ENCODE measurements around the gene SLC5A2.

The SLC5A2 gene

DNA sequence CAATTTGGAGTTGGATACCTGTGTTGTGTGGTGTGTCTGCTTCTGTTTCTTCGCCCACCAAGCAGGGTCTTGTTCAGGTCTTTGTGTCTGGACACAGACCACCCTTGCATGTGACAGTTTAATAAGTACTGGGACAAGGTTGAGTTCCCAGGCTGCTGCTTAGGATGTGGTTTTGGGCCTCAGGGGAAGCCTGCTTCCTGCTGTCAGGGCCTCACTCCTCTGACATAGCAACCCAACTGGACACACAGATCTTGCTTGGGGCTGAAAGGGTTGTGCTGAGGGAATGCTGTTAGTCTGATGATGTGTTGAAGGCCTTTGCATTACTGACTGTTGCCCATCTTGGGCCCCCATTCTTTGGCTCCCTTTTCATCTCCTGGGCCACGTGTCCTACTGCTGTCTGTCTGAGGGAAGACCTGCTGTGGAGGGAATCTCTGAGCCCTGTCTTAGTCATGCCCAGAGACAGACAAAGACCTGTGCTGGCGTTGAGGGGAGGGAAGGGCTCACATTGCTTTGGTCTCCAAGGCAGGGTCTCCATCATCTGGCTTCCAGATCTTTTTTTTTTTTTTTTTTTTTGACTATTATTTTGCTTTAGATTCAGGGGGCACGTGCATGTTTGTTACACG is 15.7 kb upstream of the SLC5A2 start:
- H3K4me1 Mint-ChIP-seq, result peaks cover 11% of the 10 kb centered on the region
- H3K9me3 Mint-ChIP-seq, result no peaks in the 10 kb centered on the region
- ATAC-seq, result no peak
- peaks cover 20% of the 10 kb centered on the region for H3K36me3 Mint-ChIP-seq (ENCODE audit: low read depth)
- H3K27ac Mint-ChIP-seq, result no peak overlapping the region
- H3K27me3 Mint-ChIP-seq, result peaks cover 9% of the 10 kb centered on the region
- DNase-seq, result no peak
- no peak overlapping the region for H3K4me3 Mint-ChIP-seq

DNA sequence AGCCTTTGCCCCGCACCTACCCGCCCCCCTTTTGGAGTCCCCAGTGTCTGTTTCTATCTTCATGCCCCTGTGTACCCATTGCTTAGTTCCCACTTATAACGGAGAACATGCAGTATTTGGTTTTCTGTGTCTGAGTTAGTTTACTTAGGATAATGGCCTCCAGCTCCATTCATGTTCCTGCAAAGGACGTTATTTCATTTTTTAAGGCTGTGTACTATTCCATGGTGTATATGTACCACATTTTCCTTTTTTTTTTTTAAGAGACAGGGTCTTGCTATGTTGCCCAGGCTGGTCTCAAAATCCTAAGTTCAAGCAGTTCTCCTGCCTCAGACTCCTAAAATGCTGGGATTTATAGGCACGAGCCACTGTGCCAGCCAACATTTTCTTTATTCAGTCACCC is 15.1 kb upstream of the SLC5A2 start:
- no peak for DNase-seq
- Mint-ChIP-seq H3K27ac (no peak overlapping the region), H3K36me3 (ENCODE audit: low read depth) (peaks cover 19% of the 10 kb centered on the region), H3K27me3 (peaks cover 15% of the 10 kb centered on the region), H3K4me3 (no peak overlapping the region), H3K4me1 (peaks cover 14% of the 10 kb centered on the region), H3K9me3 (no peaks in the 10 kb centered on the region)
- no peak for ATAC-seq

GRCh38 chr16:31470615-31471014 is 12.3 kb upstream of the SLC5A2 start:
- peaks cover 17% of the 10 kb centered on the region for H3K4me1 Mint-ChIP-seq
- no peak overlapping the region for H3K27ac Mint-ChIP-seq
- peaks cover 10% of the 10 kb centered on the region for H3K36me3 Mint-ChIP-seq (ENCODE audit: low read depth)
- H3K27me3 Mint-ChIP-seq, result peaks cover 24% of the 10 kb centered on the region
- no peak for DNase-seq
- H3K9me3 Mint-ChIP-seq, result no peaks in the 10 kb centered on the region
- no peak overlapping the region for H3K4me3 Mint-ChIP-seq
- no peak for ATAC-seq

DNA sequence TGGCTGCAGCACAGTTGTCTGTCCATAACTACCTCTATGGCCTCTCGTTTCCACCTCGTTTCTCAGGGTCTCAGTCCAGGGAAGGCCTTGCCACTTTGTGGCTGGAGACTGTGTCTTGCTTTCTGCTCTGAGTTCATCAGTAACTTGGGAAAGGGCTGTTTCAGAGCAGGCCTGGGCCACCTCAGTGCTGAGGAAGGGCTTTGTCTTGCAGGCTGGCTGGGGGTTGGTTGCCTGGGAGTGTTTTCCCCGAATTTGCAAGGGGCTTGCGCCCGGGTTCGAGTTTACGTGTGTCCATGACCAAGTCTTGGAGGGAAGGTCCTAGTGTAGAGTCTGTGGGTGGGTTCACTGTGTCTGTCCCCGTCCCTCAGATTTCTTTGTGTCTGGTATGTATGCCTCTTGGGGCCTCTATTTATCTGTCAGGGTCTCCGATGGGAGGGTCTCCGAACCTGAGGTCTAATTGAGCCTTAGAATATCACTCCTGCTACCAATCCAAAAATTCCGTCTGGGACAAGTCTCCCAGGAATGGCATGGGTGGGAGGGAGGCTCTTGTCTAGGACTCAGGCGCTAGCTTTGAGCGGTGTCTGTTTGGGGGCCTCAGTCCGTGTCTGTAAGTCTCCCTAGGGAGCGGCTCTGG is 11.6 kb upstream of the SLC5A2 start:
- no peak overlapping the region for H3K4me3 Mint-ChIP-seq
- H3K4me1 Mint-ChIP-seq, result peaks cover 22% of the 10 kb centered on the region
- ATAC-seq (no peak), DNase-seq (no peak)
- peaks cover 26% of the 10 kb centered on the region for H3K27me3 Mint-ChIP-seq
- H3K36me3 Mint-ChIP-seq (ENCODE audit: low read depth), result peaks cover 8% of the 10 kb centered on the region
- H3K27ac Mint-ChIP-seq, result no peak overlapping the region
- no peaks in the 10 kb centered on the region for H3K9me3 Mint-ChIP-seq

DNA sequence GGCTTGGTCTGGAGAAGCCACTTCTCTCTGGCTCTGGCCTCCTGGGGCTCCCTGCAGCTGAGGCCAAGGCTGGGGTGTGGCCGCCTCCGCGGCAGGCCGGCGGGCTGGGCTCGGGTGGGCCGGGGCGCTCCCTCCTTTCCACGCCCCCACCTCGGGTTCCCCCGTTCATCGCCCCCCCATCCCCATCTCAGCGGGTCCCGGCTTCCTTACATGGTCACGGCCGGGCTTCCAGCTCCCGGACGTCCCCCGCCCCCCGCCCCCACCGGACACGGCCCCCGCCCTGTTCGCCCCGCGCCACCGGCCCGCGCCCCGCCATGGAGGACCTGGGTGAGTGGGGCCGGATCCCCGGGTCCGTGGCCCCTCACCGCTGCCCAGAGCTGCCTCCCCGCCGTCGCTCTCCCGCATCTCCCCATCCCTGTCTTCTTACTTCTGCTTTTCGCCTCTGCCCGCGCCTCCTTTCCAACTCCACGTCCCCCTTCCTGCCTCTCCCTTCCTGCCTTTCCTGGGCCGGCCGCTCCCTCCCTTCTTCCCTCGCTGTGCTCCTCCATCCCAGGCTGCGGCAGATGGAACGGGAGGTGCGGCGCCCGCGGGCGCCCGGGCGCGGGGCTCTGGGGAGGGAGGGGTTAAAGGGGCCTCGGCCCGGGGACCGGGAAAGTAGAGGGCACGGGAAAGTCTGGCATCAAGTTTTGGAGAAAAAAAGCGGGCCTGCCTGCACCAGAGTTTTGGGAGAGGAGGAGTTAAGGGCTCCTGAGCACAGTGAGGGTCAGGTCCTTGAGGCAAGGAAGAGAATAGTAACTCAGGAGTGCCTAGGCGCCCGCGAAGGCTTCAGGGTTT is 10.8 kb upstream of the SLC5A2 start, which contains the start of gene TGFB1I1:
TGFB1I1 (plus strand) TSS at position 278 of the 834 bp plus-strand sequence; CDS start at position 315, 37 bp downstream.
- H3K9me3 Mint-ChIP-seq, result no peaks in the 10 kb centered on the region
- no peak within 1 kb of the TSS for H3K27ac Mint-ChIP-seq
- H3K36me3 Mint-ChIP-seq (ENCODE audit: low read depth), result peaks cover 4% of the 10 kb centered on the region
- peaks cover 21% of the 10 kb centered on the region for H3K4me1 Mint-ChIP-seq
- peaks cover 29% of the 10 kb centered on the region for H3K27me3 Mint-ChIP-seq
- DNase-seq, result no peak
- ATAC-seq, result no peak
- peak within 1 kb of the TSS; percentile 55 for H3K4me3 Mint-ChIP-seq

DNA sequence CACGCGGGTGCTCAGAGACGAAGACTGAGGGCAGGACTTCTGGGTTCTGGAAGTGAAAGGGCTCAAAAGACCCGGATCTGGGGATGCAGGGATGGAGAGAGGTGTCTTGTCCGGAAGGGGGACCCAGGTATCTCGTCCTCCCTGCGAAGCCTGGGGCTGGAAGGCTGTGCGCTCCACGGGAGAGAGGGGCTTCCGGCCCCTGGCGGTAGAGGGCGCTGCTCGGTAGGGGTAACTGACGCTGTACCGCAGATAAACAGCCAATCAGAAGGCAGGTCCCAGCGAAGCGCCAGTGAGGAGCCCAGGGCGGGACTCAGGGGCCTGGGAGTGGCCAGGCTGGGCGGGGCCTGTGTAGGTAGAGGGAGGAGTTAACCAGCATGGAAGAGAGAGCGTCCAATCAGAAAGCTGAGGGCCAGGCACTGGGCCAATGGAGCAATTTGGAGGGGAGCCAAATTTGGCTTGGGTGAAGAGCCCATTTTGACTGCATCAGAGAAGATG is 10.2 kb upstream of the SLC5A2 start:
- H3K36me3 Mint-ChIP-seq (ENCODE audit: low read depth), result no peaks in the 10 kb centered on the region

DNA sequence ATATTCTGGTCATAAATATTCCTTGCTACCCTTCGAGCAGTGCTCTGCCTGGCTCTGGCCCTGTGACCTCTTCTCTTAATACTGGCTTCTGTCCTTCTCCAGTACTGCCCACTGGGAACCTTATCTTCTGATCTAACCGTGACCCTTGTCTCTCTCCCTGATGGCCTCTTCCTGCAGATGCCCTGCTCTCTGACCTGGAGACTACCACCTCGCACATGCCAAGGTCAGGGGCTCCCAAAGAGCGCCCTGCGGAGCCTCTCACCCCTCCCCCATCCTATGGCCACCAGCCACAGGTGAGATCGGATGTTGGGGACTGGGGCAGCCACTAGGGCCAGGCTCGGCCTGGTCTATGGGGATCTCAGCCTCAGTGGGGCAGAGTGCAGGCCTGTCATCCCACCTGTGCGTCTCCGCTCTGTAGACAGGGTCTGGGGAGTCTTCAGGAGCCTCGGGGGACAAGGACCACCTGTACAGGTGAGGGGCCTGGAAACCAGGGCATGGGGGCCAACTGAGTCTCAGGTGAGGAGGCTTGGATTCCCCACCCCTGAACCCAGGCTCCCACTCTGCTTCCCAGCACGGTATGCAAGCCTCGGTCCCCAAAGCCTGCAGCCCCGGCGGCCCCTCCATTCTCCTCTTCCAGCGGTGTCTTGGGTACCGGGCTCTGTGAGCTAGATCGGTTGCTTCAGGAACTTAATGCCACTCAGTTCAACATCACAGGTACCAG is 9.5 kb upstream of the SLC5A2 start:
- H3K4me1 Mint-ChIP-seq, result peaks cover 25% of the 10 kb centered on the region
- no peak overlapping the region for H3K27ac Mint-ChIP-seq
- H3K27me3 Mint-ChIP-seq, result peaks cover 29% of the 10 kb centered on the region
- H3K9me3 Mint-ChIP-seq, result no peaks in the 10 kb centered on the region
- H3K4me3 Mint-ChIP-seq, result no peak overlapping the region
- no peak for DNase-seq
- H3K36me3 Mint-ChIP-seq (ENCODE audit: low read depth), result no peaks in the 10 kb centered on the region
- ATAC-seq, result no peak

More for the DNA sequence above, 10.2 kb upstream of the SLC5A2 start:
- ATAC-seq (peak; percentile 12), DNase-seq (peak; percentile 50)
- Mint-ChIP-seq H3K9me3 (no peaks in the 10 kb centered on the region), H3K27me3 (peaks cover 29% of the 10 kb centered on the region), H3K4me3 (peak overlapping the region; percentile 55), H3K4me1 (peaks cover 19% of the 10 kb centered on the region), H3K27ac (no peak overlapping the region)

DNA sequence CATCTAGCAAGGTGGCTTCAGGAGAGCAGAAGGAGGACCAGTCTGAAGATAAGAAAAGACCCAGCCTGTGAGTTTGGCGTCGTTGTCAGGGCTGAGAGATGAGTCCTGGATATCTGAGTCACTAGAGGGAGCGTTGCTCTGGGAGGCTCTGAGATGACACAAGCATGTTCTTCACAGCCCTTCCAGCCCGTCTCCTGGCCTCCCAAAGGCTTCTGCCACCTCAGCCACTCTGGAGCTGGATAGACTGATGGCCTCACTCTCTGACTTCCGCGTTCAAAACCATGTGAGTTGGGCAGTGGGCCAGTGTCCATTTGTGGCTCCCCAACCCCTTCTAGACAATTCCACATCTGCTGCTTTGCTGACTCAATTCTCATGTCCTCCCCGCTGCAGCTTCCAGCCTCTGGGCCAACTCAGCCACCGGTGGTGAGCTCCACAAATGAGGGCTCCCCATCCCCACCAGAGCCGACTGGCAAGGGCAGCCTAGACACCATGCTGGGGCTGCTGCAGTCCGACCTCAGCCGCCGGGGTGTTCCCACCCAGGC is 8.7 kb upstream of the SLC5A2 start:
- no peak overlapping the region for H3K4me3 Mint-ChIP-seq
- H3K9me3 Mint-ChIP-seq, result no peaks in the 10 kb centered on the region
- ATAC-seq (no peak), DNase-seq (no peak)
- H3K27ac Mint-ChIP-seq, result no peak overlapping the region
- peaks cover 25% of the 10 kb centered on the region for H3K4me1 Mint-ChIP-seq
- no peaks in the 10 kb centered on the region for H3K36me3 Mint-ChIP-seq (ENCODE audit: low read depth)
- peaks cover 29% of the 10 kb centered on the region for H3K27me3 Mint-ChIP-seq

GRCh38 chr16:31474773-31475738 is 7.9 kb upstream of the SLC5A2 start:
- ATAC-seq (no peak), DNase-seq (no peak)
- Mint-ChIP-seq H3K36me3 (ENCODE audit: low read depth) (no peaks in the 10 kb centered on the region), H3K4me1 (peaks cover 25% of the 10 kb centered on the region), H3K4me3 (no peak overlapping the region), H3K27me3 (peaks cover 29% of the 10 kb centered on the region), H3K9me3 (no peaks in the 10 kb centered on the region), H3K27ac (no peak overlapping the region)

DNA sequence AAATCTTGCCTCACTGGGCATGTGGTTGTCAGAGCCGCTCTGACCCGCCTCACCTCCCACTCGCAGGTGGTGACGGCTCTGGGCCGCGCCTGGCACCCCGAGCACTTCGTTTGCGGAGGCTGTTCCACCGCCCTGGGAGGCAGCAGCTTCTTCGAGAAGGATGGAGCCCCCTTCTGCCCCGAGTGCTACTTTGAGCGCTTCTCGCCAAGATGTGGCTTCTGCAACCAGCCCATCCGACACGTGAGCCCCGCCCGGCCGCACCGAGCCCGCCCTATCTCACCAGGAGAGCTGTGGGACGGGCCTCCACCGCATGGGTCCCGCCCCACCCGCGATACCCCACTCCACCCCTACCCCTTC is 7.0 kb upstream of the SLC5A2 start:
- H3K9me3 Mint-ChIP-seq, result no peaks in the 10 kb centered on the region
- peak overlapping the region; percentile 74 for H3K4me3 Mint-ChIP-seq
- H3K4me1 Mint-ChIP-seq, result peaks cover 25% of the 10 kb centered on the region
- H3K27ac Mint-ChIP-seq, result no peak overlapping the region
- no peak for ATAC-seq
- no peaks in the 10 kb centered on the region for H3K36me3 Mint-ChIP-seq (ENCODE audit: low read depth)
- DNase-seq, result no peak
- peaks cover 29% of the 10 kb centered on the region for H3K27me3 Mint-ChIP-seq

GRCh38 chr16:31476303-31477219 is 6.4 kb upstream of the SLC5A2 start:
- H3K4me3 Mint-ChIP-seq, result peak overlapping the region; percentile 74
- DNase-seq, result peak; percentile 90
- peaks cover 24% of the 10 kb centered on the region for H3K4me1 Mint-ChIP-seq
- H3K27me3 Mint-ChIP-seq, result peaks cover 22% of the 10 kb centered on the region
- H3K9me3 Mint-ChIP-seq, result no peaks in the 10 kb centered on the region
- H3K27ac Mint-ChIP-seq, result peak overlapping the region; percentile 22
- ATAC-seq, result peak; percentile 80
- no peaks in the 10 kb centered on the region for H3K36me3 Mint-ChIP-seq (ENCODE audit: low read depth)
